GM12891 (cell line): Measurements from ENCODE around the gene SMCO3.

ENCODE experiments used
- POLR2A ChIP-seq: IDR thresholded peaks from 2 replicates; pipeline ENCODE4 v1.6.1; 2011; ENCODE audit warnings: low read depth, low read length, control low read depth
- POLR2AphosphoS5 ChIP-seq: IDR thresholded peaks from 2 replicates; pipeline ENCODE4 v1.6.1; 2011; ENCODE audit warnings: low read depth, low read length, control low read depth

- TF ChIP-seq POLR2A (no peak), POLR2AphosphoS5 (no peak)
Observed at GRCh38 chr12:14841761-14842160, 27.8 kb upstream of the SMCO3 start.
